GM12874 (cell line): ENCODE measurements around the gene WNT3.

Experiments
- CTCF ChIP-seq: IDR thresholded peaks from 2 replicates; pipeline ENCODE4 v1.5.1; 2011; ENCODE audit warnings: low read depth, mild to moderate bottlenecking, control low read depth, low read length, moderate library complexity; ENCODE audit not compliant: insufficient read depth

The WNT3 gene

GRCh38 chr17:46732160-46732559 is 86.3 kb downstream of the WNT3 start:
- TF ChIP-seq CTCF: no peak

GRCh38 chr17:46730679-46731078 is 87.8 kb downstream of the WNT3 start:
- no peak for TF ChIP-seq CTCF

- no peak for TF ChIP-seq CTCF
Observed at GRCh38 chr17:46730026-46730425, 88.5 kb downstream of the WNT3 start.

GRCh38 chr17:46727572-46728348 is 90.7 kb downstream of the WNT3 start:
- TF ChIP-seq CTCF: no peak

- no peak for TF ChIP-seq CTCF
Observed at GRCh38 chr17:46726206-46726605, 92.3 kb downstream of the WNT3 start.

DNA sequence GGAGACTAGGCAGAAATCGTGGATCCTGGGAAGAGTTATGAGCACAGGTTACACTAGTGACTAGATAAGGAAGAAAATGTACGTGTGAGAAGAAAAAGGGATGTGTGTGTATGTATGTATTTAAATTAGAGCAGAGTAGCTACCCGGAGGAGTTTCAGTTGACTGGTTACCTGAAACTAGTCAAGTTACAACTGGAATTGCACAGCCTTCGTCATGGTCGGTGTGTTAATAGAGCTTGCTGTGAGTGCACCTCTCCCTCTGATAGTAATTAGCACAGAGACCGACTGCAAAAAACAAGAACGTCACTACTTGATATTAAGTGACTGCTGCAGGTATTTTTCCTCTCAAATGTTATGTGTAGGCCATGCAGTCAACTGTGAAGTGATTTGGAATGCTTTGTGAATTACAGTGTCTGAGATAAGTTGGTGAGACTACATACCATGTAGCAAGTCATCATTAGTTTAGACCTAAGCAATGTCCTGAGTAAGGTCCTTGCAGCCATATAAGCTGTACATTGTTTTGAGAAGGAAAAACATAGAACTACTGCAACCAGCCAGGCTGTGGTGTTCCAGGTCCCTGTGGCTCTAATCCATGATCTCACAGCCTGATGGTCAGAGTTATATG is 95.7 kb downstream of the WNT3 start:
- no peak for TF ChIP-seq CTCF

GRCh38 chr17:46720408-46720807 is 98.1 kb downstream of the WNT3 start:
- no peak for TF ChIP-seq CTCF
